NOMO-1 treated with dmso at 0.1 percent for 144 hours (cell line): Measurements from ENCODE around the gene KIAA0408.
"Not testable (repeated sequence)": the region's sequence is repeated elsewhere in the genome, so short reads cannot be mapped to it uniquely, and the experiment has no call there.

Experiments used
- DNase-seq: peaks from one replicate; lab custom pipeline; 2025; ENCODE audit not compliant: unreplicated experiment; lab: John Stamatoyannopoulos, UW

KIAA0408 gene

DNA sequence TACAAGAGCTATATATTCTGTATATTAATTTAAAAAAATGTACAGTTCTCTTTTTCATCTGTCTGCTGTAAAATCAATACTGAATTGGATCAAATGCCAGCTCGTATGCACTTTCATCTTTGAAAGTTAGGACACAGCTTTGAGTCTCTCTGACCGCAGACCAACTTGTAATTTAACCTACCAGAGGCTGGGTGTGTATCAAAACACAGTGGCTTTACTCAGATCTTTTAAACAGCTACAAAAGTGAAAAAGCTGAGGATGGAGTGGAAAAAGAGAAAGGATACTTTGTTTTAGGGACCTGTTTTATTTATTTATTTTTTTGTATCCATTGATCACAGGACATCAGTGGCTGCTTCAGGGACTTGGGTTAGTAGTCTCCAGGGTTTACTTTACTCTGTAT is 44.1 kb downstream of the KIAA0408 start:
- DNase-seq = no peak

- DNase-seq = not testable (repeated sequence)
Observed at GRCh38 chr6:127413123-127413522, 46.1 kb downstream of the KIAA0408 start.

DNA sequence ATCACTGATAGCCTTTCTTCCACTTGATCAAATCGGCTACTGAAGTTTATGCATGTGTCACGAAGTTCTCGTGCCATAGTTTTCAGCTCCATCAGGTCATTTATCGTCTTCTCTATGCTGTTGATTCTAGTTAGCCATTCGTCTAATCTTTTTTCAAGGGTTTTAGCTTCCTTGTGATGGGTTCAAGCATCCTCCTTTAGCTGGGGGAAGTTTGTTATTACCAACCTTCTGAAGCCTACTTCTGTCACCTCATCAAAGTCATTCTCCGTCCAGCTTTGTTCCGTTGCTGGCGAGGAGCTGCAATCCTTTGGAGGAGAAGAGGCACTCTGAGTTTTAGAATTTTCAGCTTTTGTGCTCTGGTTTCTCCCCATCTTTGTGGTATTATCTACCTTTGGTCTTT is 47.2 kb downstream of the KIAA0408 start:
- DNase-seq = not testable (repeated sequence)
